Nasal cavity respiratory epithelium epithelial cell of viscerocranial mucosa (primary cell): Measurements from ENCODE around the gene CALML6. TPM values are rescaled to one million over a fixed set of nuclear protein-coding genes. Genes with fewer than 3 reads are reported as not detected.

ENCODE experiments used
- total RNA-seq: library from RNA; depleted of rRNA; stranded (reverse); fragments of >200 nt; gene quantifications from 2 replicates; pipeline ENCODE4 v1.2.3, GENCODE V29; 2014

CALML6 gene
- under 0.01 and 0.93 TPM in 2 replicates for total RNA-seq

GRCh38 chr1:1914971-1915692, at the start of gene CALML6:
CALML6 (plus strand) TSS chr1:1915260; CDS start chr1:1915281, 21 bp downstream.

GRCh38 chr1:1890506-1891348, 24.3 kb upstream of the CALML6 start, which contains the start of gene GNB1:
GNB1 (minus strand) TSS chr1:1891087; CDS start chr1:1825453, 65,634 bp downstream.

GRCh38 chr1:1918901-1919303, 3.8 kb downstream of the CALML6 start, which contains the start of gene TMEM52:
TMEM52 (minus strand) TSS chr1:1919279; CDS start chr1:1919265, 14 bp downstream.

Other genes with a start within 250 kb of the CALML6 start
- 16.1 and 41.5 TPM in 2 replicates for gene SLC35E2B, start 222.5 kb upstream of the CALML6 start, total RNA-seq
- gene CDK11A, start 190.9 kb upstream of the CALML6 start, total RNA-seq: 9.6 and 12.7 TPM in 2 replicates
- 34.9 and 55.6 TPM in 2 replicates for gene NADK, start 136.8 kb upstream of the CALML6 start, total RNA-seq
- 106 and 203 TPM in 2 replicates for gene GNB1, start 24.2 kb upstream of the CALML6 start, total RNA-seq
- 1.4 and 2.9 TPM in 2 replicates for gene TMEM52, start 4.0 kb downstream of the CALML6 start, total RNA-seq
- gene CFAP74, start 88.5 kb downstream of the CALML6 start, total RNA-seq: 0.07 TPM in 1 of 2 replicates, not detected in the other
- not detected in 2 replicates for gene GABRD, start 104.1 kb downstream of the CALML6 start, total RNA-seq
- 33.8 and 42.1 TPM in 2 replicates for gene PRKCZ, start 135.2 kb downstream of the CALML6 start, total RNA-seq